Amygdala (tissue), 56 donors: Measurements from ENCODE around the gene GDE1.
"Not testable (repeated sequence)": the region's sequence is repeated elsewhere in the genome, so short reads cannot be mapped to it uniquely, and the experiment has no call there.

Source experiments
- DNase-seq, 56 donors: peaks; one replicate each; lab custom pipeline; 2025; lab: John Stamatoyannopoulos, UW

Gene GDE1

GRCh38 chr16:19521471-19522396, at the start of gene GDE1:
Gene GDE1 (minus strand): TSS chr16:19522098. CDS start chr16:19521964, 134 bp downstream.
- peak; percentile 68 to 99 (median 94) for DNase-seq

GRCh38 chr16:19567560-19567959, 45.7 kb upstream of the GDE1 start:
- DNase-seq = no peak

GRCh38 chr16:19566362-19566761, 44.5 kb upstream of the GDE1 start:
- DNase-seq = no peak

- no peak for DNase-seq
Observed at GRCh38 chr16:19563377-19563776, 41.5 kb upstream of the GDE1 start.

- DNase-seq = no peak
Observed at GRCh38 chr16:19560078-19560477, 38.2 kb upstream of the GDE1 start.

GRCh38 chr16:19559242-19559910, 37.5 kb upstream of the GDE1 start:
- DNase-seq = peak in 6 of 56 donors; percentile 2 to 65 (median 18)

- peak in 2 of 56 donors; percentile 58 to 61 for DNase-seq
Observed at GRCh38 chr16:19555938-19556771, 34.3 kb upstream of the GDE1 start.

- DNase-seq = peak; percentile 52 to 98 (median 95)
Observed at GRCh38 chr16:19555186-19555937, 33.5 kb upstream of the GDE1 start, which contains the start of gene VPS35L. Gene VPS35L (plus strand): TSS chr16:19555703. CDS start chr16:19555730, 27 bp downstream.

GRCh38 chr16:19549673-19550072, 27.8 kb upstream of the GDE1 start:
- DNase-seq = no peak

GRCh38 chr16:19548144-19548543, 26.2 kb upstream of the GDE1 start:
- no peak for DNase-seq

GRCh38 chr16:19543278-19543996, 21.5 kb upstream of the GDE1 start:
- not testable (repeated sequence) for DNase-seq

- DNase-seq = no peak
Observed at GRCh38 chr16:19542138-19542821, 20.4 kb upstream of the GDE1 start.

GRCh38 chr16:19540241-19540970, 18.5 kb upstream of the GDE1 start:
- no peak for DNase-seq

GRCh38 chr16:19532601-19533000, 10.7 kb upstream of the GDE1 start:
- DNase-seq = no peak

- DNase-seq = no peak
Observed at GRCh38 chr16:19528666-19529065, 6.8 kb upstream of the GDE1 start.

- DNase-seq = no peak
Observed at GRCh38 chr16:19527161-19527560, 5.3 kb upstream of the GDE1 start.

GRCh38 chr16:19525385-19525723, 3.5 kb upstream of the GDE1 start:
- no peak for DNase-seq
